HepG2 (cell line): ENCODE results near the gene CAVIN1. TPM values are rescaled to one million over a fixed set of nuclear protein-coding genes. Genes with fewer than 3 reads are reported as not detected.
A peak's percentile ranks its signal among the peaks of the same experiment; 100 is the strongest.

Experiments
- HDAC1 ChIP-seq: sonication (generic); formaldehyde crosslinking; IDR thresholded peaks from 2 replicates; pipeline ENCODE4 v1.5.1; 2020; ENCODE audit warnings: mild to moderate bottlenecking, missing genetic modification reagents
- JARID2 ChIP-seq: sonication (generic); formaldehyde crosslinking; IDR thresholded peaks from 2 replicates; pipeline ENCODE4 v1.8.1; 2023; ENCODE audit warnings: missing genetic modification reagents, inconsistent platforms; ENCODE audit not compliant: insufficient replicate concordance
- KLF16 ChIP-seq, 2 experiments: sonication (generic) in 1 of 2; formaldehyde crosslinking in 1 of 2; IDR thresholded peaks; 2 replicates each; pipeline versions ENCODE4 v1.6.1 to v1.8.0; 2016 to 2023; ENCODE audit warnings: missing genetic modification reagents in 2 of 2, missing compliant biosample characterization in 1 of 2
- LCORL ChIP-seq, 2 experiments: fragments of 450-650 bp in 1 of 2; sonication (generic) in 1 of 2; formaldehyde crosslinking in 1 of 2; IDR thresholded peaks; 2 replicates each; pipeline versions ENCODE4 v1.5.0 to v1.6.1; 2017 to 2020; ENCODE audit warnings: antibody characterized with exemption in 1 of 2, missing genetic modification reagents in 1 of 2
- MAF1 ChIP-seq: sonication (generic); formaldehyde crosslinking; IDR thresholded peaks from 2 replicates; pipeline ENCODE4 v1.5.0; 2020; ENCODE audit warnings: missing genetic modification reagents, borderline replicate concordance
- SAP130 ChIP-seq: IDR thresholded peaks from 2 replicates; pipeline ENCODE4 v1.6.1; 2016; ENCODE audit warnings: low read depth
- polyA plus RNA-seq, 8 experiments: library from polyadenylated mRNA; depleted of rRNA in 3 of 8; stranded (reverse) in 7 of 8; unstranded in 1 of 8; fragments of >200 nt; fragmentation: Illumina TruSeq in 4 of 8; extraction: Trizol in 4 of 8; gene quantifications; 2 replicates each; pipeline versions ENCODE4 v1.2.1 to v1.2.3, GENCODE V29; 2011 to 2016; ENCODE audit warnings: low read depth in 4 of 8, missing spikeins in 1 of 8, mixed read lengths in 1 of 8; ENCODE audit not compliant: insufficient read depth in 1 of 8
- total RNA-seq, 5 experiments: library from RNA; depleted of rRNA; stranded (reverse); fragments of >200 nt; fragmentation: Illumina TruSeq; extraction: Trizol; gene quantifications; 2 replicates each; pipeline ENCODE4 v1.2.3, GENCODE V29; 2016; ENCODE audit warnings: low read depth in 1 of 5
- TF ChIP-seq, protein P1 (sequence below): sonication (generic); formaldehyde crosslinking; IDR thresholded peaks from one replicate; pipeline ENCODE4 v1.5.1; 2020; ENCODE audit warnings: mild to moderate bottlenecking, missing genetic modification reagents; ENCODE audit errors: not compliant biosample characterization
- TF ChIP-seq, protein P2 (sequence below): sonication (generic); formaldehyde crosslinking; IDR thresholded peaks from 2 replicates; pipeline ENCODE4 v1.5.1; 2020; ENCODE audit warnings: missing genetic modification reagents, mild to moderate bottlenecking, borderline replicate concordance
- TF ChIP-seq, protein P3 (sequence below): sonication (generic); formaldehyde crosslinking; IDR thresholded peaks from 2 replicates; pipeline ENCODE4 v1.5.0; 2020; ENCODE audit warnings: missing genetic modification reagents
- TF ChIP-seq, protein P4 (sequence below): sonication (generic); formaldehyde crosslinking; IDR thresholded peaks from 2 replicates; pipeline ENCODE4 v1.4.0; 2020; ENCODE audit warnings: missing genetic modification reagents

The CAVIN1 gene
- total and polyA plus RNA-seq, 2 of the 13 experiments (the other 11 are each of a cell fraction or from before 2014, with no cell fraction given): 15.9 to 25.5 TPM

DNA sequence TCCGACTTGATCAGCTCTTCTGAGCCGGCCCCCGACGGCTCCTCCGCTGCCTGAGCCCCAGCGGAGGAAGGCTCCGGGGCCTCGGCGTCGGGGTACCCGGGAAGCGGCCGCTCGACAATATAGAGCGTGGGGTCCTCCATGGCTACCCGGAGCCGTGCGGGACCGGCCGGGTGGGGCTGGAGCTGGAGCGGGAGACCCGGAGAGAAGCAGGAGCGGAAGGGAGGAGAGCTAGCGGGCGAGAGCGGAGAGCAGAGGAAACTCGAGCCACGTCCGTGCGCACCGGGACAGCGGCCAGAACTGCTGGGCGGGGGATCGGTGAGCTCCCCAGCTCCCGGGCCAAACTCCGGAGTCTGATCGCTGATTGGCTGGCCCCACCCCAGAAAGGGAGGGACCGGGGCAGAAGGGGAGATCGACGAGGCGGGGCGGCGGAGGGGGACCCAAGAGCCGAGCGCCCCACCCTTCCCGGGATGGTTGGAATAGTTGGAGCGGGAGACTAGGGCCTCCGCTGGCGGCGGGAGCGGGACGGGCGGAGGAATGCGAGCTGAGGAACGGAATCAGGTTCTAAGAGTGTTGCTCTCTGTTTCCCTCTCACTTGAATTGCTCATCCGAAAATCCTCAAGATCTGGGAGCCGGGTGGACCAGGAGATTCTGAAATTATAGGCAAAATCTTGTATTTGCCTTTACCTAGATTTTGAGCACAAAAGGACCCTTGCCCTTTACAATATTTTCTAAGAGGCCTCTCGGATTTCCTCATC, at the start of gene CAVIN1 (continued):
- TF ChIP-seq, protein P1, sequence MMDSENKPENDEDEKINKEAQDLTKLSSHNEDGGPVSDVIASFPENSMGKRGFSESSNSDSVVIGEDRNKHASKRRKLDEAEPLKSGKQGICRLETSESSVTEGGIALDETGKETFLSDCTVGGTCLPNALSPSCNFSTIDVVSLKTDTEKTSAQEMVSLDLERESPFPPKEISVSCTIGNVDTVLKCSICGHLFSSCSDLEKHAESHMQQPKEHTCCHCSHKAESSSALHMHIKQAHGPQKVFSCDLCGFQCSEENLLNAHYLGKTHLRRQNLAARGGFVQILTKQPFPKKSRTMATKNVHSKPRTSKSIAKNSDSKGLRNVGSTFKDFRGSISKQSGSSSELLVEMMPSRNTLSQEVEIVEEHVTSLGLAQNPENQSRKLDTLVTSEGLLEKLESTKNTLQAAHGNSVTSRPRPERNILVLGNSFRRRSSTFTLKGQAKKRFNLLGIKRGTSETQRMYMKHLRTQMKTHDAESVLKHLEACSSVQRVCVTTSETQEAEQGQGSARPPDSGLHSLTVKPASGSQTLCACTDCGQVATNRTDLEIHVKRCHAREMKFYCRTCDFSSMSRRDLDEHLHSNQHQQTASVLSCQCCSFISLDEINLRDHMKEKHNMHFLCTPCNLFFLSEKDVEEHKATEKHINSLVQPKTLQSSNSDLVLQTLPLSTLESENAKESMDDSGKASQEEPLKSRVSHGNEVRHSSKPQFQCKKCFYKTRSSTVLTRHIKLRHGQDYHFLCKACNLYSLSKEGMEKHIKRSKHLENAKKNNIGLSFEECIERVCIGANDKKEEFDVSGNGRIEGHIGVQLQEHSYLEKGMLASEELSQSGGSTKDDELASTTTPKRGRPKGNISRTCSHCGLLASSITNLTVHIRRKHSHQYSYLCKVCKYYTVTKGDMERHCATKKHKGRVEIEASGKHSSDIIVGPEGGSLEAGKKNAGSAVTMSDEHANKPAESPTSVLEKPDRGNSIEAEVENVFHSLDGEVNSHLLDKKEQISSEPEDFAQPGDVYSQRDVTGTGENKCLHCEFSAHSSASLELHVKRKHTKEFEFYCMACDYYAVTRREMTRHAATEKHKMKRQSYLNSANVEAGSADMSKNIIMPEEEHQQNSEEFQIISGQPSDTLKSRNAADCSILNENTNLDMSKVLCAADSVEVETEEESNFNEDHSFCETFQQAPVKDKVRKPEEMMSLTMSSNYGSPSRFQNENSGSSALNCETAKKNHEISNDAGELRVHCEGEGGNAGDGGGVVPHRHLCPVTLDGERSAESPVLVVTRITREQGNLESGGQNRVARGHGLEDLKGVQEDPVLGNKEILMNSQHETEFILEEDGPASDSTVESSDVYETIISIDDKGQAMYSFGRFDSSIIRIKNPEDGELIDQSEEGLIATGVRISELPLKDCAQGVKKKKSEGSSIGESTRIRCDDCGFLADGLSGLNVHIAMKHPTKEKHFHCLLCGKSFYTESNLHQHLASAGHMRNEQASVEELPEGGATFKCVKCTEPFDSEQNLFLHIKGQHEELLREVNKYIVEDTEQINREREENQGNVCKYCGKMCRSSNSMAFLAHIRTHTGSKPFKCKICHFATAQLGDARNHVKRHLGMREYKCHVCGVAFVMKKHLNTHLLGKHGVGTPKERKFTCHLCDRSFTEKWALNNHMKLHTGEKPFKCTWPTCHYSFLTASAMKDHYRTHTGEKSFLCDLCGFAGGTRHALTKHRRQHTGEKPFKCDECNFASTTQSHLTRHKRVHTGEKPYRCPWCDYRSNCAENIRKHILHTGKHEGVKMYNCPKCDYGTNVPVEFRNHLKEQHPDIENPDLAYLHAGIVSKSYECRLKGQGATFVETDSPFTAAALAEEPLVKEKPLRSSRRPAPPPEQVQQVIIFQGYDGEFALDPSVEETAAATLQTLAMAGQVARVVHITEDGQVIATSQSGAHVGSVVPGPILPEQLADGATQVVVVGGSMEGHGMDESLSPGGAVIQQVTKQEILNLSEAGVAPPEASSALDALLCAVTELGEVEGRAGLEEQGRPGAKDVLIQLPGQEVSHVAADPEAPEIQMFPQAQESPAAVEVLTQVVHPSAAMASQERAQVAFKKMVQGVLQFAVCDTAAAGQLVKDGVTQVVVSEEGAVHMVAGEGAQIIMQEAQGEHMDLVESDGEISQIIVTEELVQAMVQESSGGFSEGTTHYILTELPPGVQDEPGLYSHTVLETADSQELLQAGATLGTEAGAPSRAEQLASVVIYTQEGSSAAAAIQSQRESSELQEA (CRISPR knock-in tag): peak; percentile 91
- TF ChIP-seq JARID2 (CRISPR knock-in tag) (peak; percentile 27), LCORL (IDR thresholded peaks at IDR 0.05) (peak; percentile 54; the same call in 1 of the 2 replicates), LCORL (CRISPR knock-in tag; IDR thresholded peaks at IDR 0.05) (peak; percentile 97), HDAC1 (CRISPR knock-in tag) (peak; percentile 79), KLF16 (CRISPR knock-in tag; IDR thresholded peaks at IDR 0.05) (peak in 1 of 2 experiments; percentile 83; a peak in 2 of 4 replicates), MAF1 (CRISPR knock-in tag) (peak; percentile 61; the same call in 1 of the 2 replicates), SAP130 (CRISPR knock-in tag) (peak; percentile 78)
- TF ChIP-seq, protein P2, sequence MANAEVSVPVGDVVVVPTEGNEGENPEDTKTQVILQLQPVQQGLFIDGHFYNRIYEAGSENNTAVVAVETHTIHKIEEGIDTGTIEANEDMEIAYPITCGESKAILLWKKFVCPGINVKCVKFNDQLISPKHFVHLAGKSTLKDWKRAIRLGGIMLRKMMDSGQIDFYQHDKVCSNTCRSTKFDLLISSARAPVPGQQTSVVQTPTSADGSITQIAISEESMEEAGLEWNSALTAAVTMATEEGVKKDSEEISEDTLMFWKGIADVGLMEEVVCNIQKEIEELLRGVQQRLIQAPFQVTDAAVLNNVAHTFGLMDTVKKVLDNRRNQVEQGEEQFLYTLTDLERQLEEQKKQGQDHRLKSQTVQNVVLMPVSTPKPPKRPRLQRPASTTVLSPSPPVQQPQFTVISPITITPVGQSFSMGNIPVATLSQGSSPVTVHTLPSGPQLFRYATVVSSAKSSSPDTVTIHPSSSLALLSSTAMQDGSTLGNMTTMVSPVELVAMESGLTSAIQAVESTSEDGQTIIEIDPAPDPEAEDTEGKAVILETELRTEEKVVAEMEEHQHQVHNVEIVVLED: peak; percentile 56; the same call in 1 of the 2 replicates
- TF ChIP-seq, protein P3, sequence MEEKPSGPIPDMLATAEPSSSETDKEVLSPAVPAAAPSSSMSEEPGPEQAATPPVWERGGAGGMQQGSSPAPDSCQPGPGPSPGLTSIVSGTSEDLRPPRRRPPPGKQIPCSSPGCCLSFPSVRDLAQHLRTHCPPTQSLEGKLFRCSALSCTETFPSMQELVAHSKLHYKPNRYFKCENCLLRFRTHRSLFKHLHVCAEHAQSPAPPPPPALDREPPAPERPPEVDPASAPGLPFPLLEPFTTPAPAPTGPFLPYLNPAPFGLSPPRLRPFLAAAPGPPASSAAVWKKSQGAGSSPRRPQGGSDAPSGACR (CRISPR knock-in tag): 0 out of 2 replicates have a peak, but pooled peaks have one; percentile 71
- TF ChIP-seq, protein P4, sequence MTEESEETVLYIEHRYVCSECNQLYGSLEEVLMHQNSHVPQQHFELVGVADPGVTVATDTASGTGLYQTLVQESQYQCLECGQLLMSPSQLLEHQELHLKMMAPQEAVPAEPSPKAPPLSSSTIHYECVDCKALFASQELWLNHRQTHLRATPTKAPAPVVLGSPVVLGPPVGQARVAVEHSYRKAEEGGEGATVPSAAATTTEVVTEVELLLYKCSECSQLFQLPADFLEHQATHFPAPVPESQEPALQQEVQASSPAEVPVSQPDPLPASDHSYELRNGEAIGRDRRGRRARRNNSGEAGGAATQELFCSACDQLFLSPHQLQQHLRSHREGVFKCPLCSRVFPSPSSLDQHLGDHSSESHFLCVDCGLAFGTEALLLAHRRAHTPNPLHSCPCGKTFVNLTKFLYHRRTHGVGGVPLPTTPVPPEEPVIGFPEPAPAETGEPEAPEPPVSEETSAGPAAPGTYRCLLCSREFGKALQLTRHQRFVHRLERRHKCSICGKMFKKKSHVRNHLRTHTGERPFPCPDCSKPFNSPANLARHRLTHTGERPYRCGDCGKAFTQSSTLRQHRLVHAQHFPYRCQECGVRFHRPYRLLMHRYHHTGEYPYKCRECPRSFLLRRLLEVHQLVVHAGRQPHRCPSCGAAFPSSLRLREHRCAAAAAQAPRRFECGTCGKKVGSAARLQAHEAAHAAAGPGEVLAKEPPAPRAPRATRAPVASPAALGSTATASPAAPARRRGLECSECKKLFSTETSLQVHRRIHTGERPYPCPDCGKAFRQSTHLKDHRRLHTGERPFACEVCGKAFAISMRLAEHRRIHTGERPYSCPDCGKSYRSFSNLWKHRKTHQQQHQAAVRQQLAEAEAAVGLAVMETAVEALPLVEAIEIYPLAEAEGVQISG (CRISPR knock-in tag): peak; percentile 58; the same call in 1 of the 2 replicates
